K562 (cell line): Measurements from ENCODE around the gene SLCO3A1.

Experiments
- BCL6 ChIP-seq: fragments of 250-450 bp; sonication (Bioruptor Pico); IDR thresholded peaks from 2 replicates; pipeline ENCODE4 v1.4.0; 2020
- CAMTA2 ChIP-seq: fragments of 250-450 bp; sonication (Bioruptor Pico); conservative IDR thresholded peaks from 2 replicates; pipeline ENCODE4 v1.5.1; 2022
- CTCF ChIP-seq, 3 experiments: IDR thresholded peaks in 2 of 3; conservative IDR thresholded peaks in 1 of 3; 2 replicates each; pipeline ENCODE4 v1.5.1; 2011 to 2012; ENCODE audit warnings: low read length in 3 of 3, mild to moderate bottlenecking in 3 of 3, control low read depth in 2 of 3, improper control_type of control experiment in 1 of 3, inconsistent platforms in 1 of 3, low read depth in 1 of 3, mixed read lengths in 1 of 3, moderate library complexity in 1 of 3; ENCODE audit not compliant: insufficient read depth in 2 of 3
- EZH2 ChIP-seq: IDR thresholded peaks from 2 replicates; pipeline ENCODE4 v1.6.1; 2012; ENCODE audit warnings: low read depth, mild to moderate bottlenecking, inconsistent platforms, low read length, borderline replicate concordance
- ILF3 ChIP-seq: fragments of 450-650 bp; IDR thresholded peaks from 2 replicates; pipeline ENCODE4 v1.6.1; 2018; ENCODE audit warnings: antibody characterized with exemption, mild to moderate bottlenecking, moderate library complexity, borderline replicate concordance
- JUN ChIP-seq, 2 experiments: sonication (generic) in 1 of 2; formaldehyde crosslinking in 1 of 2; IDR thresholded peaks; 2 replicates each; pipeline versions ENCODE4 v1.6.1 to v1.8.0; 2012 to 2022; ENCODE audit warnings: borderline replicate concordance in 2 of 2, mild to moderate bottlenecking in 2 of 2, improper control_type of control experiment in 1 of 2, low read depth in 1 of 2, low read length in 1 of 2, missing genetic modification reagents in 1 of 2
- NFATC3 ChIP-seq: fragments of 450-650 bp; IDR thresholded peaks from 2 replicates; pipeline ENCODE4 v1.6.1; 2017; ENCODE audit warnings: mild to moderate bottlenecking
- NKRF ChIP-seq: fragments of 450-650 bp; IDR thresholded peaks from 2 replicates; pipeline ENCODE4 v1.6.1; 2016; ENCODE audit warnings: borderline replicate concordance
- SRF ChIP-seq, 2 experiments: fragments of 250-450, 450-650 bp in 1 of 2; sonication (Bioruptor Pico) in 1 of 2; sonication (generic) in 1 of 2; formaldehyde crosslinking; IDR thresholded peaks; 2 replicates each; pipeline versions ENCODE4 v1.5.0 to v1.5.1; 2020 to 2022; ENCODE audit warnings: mild to moderate bottlenecking in 1 of 2, missing genetic modification reagents in 1 of 2
- YY1 ChIP-seq, 3 experiments: IDR thresholded peaks; 2 replicates each; pipeline ENCODE4 v1.6.1; 2011; ENCODE audit warnings: low read length in 2 of 3, mild to moderate bottlenecking in 2 of 3, moderate library complexity in 2 of 3, borderline replicate concordance in 1 of 3, control low read depth in 1 of 3, low read depth in 1 of 3; ENCODE audit not compliant: insufficient read depth in 3 of 3, insufficient replicate concordance in 2 of 3, control insufficient read depth in 1 of 3, insufficient read length in 1 of 3; ENCODE audit errors: extremely low read depth in 1 of 3

- TF ChIP-seq NKRF, result no peak
- TF ChIP-seq CTCF (IDR thresholded peaks at IDR 0.05 in 2 of 3, conservative IDR thresholded peaks at IDR 0.05 in 1 of 3; ENCODE audit: insufficient read depth in 2 of 3, low read depth in 1 of 3, low read length in 3 of 3), result no peak
- TF ChIP-seq YY1 (IDR thresholded peaks at IDR 0.05; ENCODE audit: borderline replicate concordance in 1 of 3, control insufficient read depth in 1 of 3, extremely low read depth in 1 of 3, insufficient read depth in 3 of 3, insufficient read length in 1 of 3, insufficient replicate concordance in 2 of 3, low read depth in 1 of 3, low read length in 2 of 3), result no peak
- TF ChIP-seq NFATC3, result no peak
- no peak for TF ChIP-seq EZH2
- TF ChIP-seq CAMTA2 (CRISPR knock-in tag), result no peak
- TF ChIP-seq BCL6 (CRISPR knock-in tag), result no peak
- TF ChIP-seq ILF3, result no peak
- no peak for TF ChIP-seq JUN (IDR thresholded peaks at IDR 0.05; ENCODE audit: borderline replicate concordance, low read depth, low read length)
- TF ChIP-seq JUN (CRISPR knock-in tag; IDR thresholded peaks at IDR 0.05; ENCODE audit: borderline replicate concordance), result no peak
- no peak for TF ChIP-seq SRF (CRISPR knock-in tag; IDR thresholded peaks at IDR 0.05)
Measured at GRCh38 chr15:92197746-92198145, 344.2 kb downstream of the SLCO3A1 start.
